ENCODE results near the gene CNIH3. TPM values are rescaled to one million over a fixed set of nuclear protein-coding genes. Genes with fewer than 3 reads are reported as not detected.

Gene CNIH3
- total and polyA plus RNA-seq, 12 donors: 0.30 to 5.5 (median 2.2) TPM

DNA sequence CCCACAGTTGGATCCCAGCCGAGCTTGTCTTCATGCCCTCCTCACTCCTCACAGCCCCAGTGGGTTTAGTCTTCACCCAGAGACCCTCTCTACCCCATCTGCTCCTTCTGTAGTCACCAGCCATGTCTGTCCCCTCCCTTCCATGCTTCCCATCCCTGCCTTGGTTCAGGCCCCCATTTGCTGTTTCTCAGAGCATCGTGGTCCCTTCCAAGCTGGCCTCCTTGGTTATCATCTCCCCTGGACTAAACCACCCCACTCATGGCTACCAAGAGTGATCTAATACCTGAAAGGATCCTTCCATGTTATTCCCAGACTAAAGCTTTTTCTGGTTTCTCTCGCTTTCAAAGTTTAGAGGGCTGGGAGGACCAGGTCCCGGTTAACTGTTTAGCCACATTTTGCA is 8.3 kb downstream of the CNIH3 start:
- H3K27ac ChIP-seq: no peak overlapping the region
- no peak for TF ChIP-seq POLR2A (IDR thresholded peaks at IDR 0.05)
- TF ChIP-seq, protein P1, sequence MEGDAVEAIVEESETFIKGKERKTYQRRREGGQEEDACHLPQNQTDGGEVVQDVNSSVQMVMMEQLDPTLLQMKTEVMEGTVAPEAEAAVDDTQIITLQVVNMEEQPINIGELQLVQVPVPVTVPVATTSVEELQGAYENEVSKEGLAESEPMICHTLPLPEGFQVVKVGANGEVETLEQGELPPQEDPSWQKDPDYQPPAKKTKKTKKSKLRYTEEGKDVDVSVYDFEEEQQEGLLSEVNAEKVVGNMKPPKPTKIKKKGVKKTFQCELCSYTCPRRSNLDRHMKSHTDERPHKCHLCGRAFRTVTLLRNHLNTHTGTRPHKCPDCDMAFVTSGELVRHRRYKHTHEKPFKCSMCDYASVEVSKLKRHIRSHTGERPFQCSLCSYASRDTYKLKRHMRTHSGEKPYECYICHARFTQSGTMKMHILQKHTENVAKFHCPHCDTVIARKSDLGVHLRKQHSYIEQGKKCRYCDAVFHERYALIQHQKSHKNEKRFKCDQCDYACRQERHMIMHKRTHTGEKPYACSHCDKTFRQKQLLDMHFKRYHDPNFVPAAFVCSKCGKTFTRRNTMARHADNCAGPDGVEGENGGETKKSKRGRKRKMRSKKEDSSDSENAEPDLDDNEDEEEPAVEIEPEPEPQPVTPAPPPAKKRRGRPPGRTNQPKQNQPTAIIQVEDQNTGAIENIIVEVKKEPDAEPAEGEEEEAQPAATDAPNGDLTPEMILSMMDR (IDR thresholded peaks at IDR 0.05): no peak
- 83 to 89% (median 86%) methylated on average over 4 of the region's 4 CpGs for WGBS, 4 donors

DNA sequence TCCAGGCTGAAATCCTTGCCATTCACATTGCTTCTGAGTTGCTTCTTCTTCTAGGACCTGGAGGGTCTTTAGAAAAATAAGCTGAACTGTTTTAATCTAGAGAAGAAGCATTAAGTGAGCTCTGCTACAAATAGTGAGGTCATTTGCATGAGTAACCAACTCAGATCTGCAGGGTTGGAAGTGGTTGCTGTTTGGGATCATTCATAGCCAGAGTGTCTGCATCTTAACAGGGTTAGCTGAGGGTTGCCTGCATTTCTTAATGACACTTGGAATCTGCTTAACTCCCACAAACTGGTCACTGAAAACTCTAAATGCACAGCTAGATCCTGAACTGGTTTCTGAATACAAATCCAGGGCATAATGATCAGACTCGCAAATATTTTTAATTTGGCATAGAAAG is 9.9 kb downstream of the CNIH3 start:
- no peaks in the 10 kb centered on the region for H3K4me1 ChIP-seq (replicated peaks in 1 of 2)
- WGBS, 4 donors: 79 to 95% (median 86%) methylated on average over 1 of the region's 1 CpG

More for the DNA sequence above, 8.3 kb downstream of the CNIH3 start:
- no peaks in the 10 kb centered on the region for H3K36me3 ChIP-seq (replicated peaks in 1 of 2)
- H3K27me3 ChIP-seq: no peaks in the 10 kb centered on the region
- intact Hi-C loops (cut with DNase I): no loop called here
- no peaks in the 10 kb centered on the region for H3K4me1 ChIP-seq (replicated peaks in 1 of 2)
- DNase-seq: no peak
- H3K4me3 ChIP-seq: no peak overlapping the region
- H3K9me3 ChIP-seq (replicated peaks in 1 of 3): no peaks in the 10 kb centered on the region

DNA sequence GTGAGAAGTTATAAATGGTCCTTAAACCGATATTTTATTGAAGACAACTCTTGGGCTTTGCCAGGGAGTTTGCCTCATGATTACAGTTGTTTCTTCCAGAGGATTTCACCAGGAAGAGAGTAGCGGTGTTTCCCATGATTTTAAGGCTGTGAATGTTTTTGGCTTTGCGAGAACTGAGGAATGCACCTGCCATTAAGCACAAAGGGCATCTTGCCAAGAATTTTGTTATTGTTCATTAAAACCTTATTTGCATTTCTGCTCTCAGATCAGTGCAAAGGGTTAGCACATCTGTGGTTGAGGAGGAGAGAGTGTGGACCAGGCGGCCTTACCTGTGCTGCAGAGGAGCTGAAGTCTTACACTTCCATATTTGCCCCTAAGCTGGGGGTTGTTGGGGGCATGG is 13.8 kb downstream of the CNIH3 start:
- Histone ChIP-seq H3K4me3 (no peak overlapping the region), H3K9me3 (replicated peaks in 1 of 3) (no peaks in the 10 kb centered on the region), H3K36me3 (replicated peaks in 1 of 2) (no peaks in the 10 kb centered on the region), H3K4me1 (replicated peaks in 1 of 2) (no peaks in the 10 kb centered on the region), H3K27me3 (no peaks in the 10 kb centered on the region), H3K27ac (no peak overlapping the region)
- WGBS, 4 donors: 86 to 96% (median 91%) methylated on average over 4 of the region's 4 CpGs
- intact Hi-C loops (cut with DNase I): no loop called here
- TF ChIP-seq, protein P1 (IDR thresholded peaks at IDR 0.05): no peak
- TF ChIP-seq POLR2A (IDR thresholded peaks at IDR 0.05): no peak
- DNase-seq: no peak

More for the DNA sequence above, 9.9 kb downstream of the CNIH3 start:
- no peak for DNase-seq
- no peaks in the 10 kb centered on the region for H3K9me3 ChIP-seq (replicated peaks in 1 of 3)
- intact Hi-C loops (cut with DNase I): no loop called here
- no peak for TF ChIP-seq POLR2A (IDR thresholded peaks at IDR 0.05)
- TF ChIP-seq, protein P1 (IDR thresholded peaks at IDR 0.05): no peak
- no peaks in the 10 kb centered on the region for H3K27me3 ChIP-seq
- no peak overlapping the region for H3K4me3 ChIP-seq
- no peaks in the 10 kb centered on the region for H3K36me3 ChIP-seq (replicated peaks in 1 of 2)
- H3K27ac ChIP-seq: no peak overlapping the region

DNA sequence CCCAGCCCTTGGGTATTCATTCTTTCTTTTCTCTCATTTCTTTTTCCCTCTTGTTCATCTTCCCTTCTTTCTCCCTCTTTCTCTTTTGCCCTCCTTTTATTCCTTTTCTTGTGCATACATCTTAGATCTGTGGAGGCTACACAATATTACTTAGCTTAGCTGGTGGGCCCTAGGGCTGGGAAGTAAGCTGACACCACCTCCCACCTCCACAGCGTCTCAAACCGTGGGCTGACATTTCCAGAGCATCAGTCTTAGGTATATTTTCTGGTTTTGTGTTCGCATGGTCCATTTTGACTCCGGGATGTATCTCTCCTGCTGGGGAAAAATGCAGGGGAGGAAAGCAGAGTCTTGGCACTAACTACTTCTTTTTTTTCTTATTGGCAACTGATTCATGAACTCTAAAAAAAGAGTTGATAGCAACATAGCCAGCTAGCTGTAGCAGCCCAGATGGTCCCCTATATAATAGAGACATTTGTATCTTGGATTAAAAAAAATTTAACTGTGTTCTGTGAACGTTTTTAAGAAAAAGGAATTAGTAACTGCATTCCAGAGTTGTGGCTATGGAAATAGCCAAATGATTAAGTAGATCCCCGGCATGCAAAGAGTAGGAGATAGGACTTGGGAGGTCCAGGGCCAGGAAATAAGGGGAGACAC is 15.5 kb downstream of the CNIH3 start:
- no peaks in the 10 kb centered on the region for H3K4me1 ChIP-seq (replicated peaks in 1 of 2)
- H3K4me3 ChIP-seq: no peak overlapping the region
- TF ChIP-seq POLR2A (IDR thresholded peaks at IDR 0.05): no peak
- TF ChIP-seq, protein P1 (IDR thresholded peaks at IDR 0.05): no peak
- no peaks in the 10 kb centered on the region for H3K9me3 ChIP-seq (replicated peaks in 1 of 3)
- H3K27me3 ChIP-seq: no peaks in the 10 kb centered on the region
- WGBS, 4 donors: 67 to 76% (median 71%) methylated on average over 6 of the region's 6 CpGs
- H3K36me3 ChIP-seq (replicated peaks in 1 of 2): no peaks in the 10 kb centered on the region
- no peak for DNase-seq
- H3K27ac ChIP-seq: no peak overlapping the region
- intact Hi-C loops (cut with DNase I): no loop called here
